NCI-H1092 treated with DMSO at 0.1 percent for 48 hours (cell line): Measurements from ENCODE around the gene PRKCI.
"Not testable (repeated sequence)": the region's sequence is repeated elsewhere in the genome, so short reads cannot be mapped to it uniquely, and the experiment has no call there.

Experiments used
- DNase-seq: peaks from one replicate; lab custom pipeline; 2025; lab: John Stamatoyannopoulos, UW

The PRKCI gene

GRCh38 chr3:170343859-170344258 is 121.6 kb downstream of the PRKCI start:
- DNase-seq: not testable (repeated sequence)

- DNase-seq: no peak
These were observed 122.7 kb downstream of the PRKCI start for GRCh38 chr3:170344971-170345370.

- DNase-seq: no peak
These were observed 124.5 kb downstream of the PRKCI start for GRCh38 chr3:170346481-170347392.

GRCh38 chr3:170350515-170351413 is 128.5 kb downstream of the PRKCI start:
- DNase-seq: no peak

- no peak for DNase-seq
These were observed 130.7 kb downstream of the PRKCI start for GRCh38 chr3:170352936-170353335.

GRCh38 chr3:170353485-170353884 is 131.3 kb downstream of the PRKCI start:
- no peak for DNase-seq

- DNase-seq: no peak
These were observed 132.5 kb downstream of the PRKCI start for GRCh38 chr3:170354760-170355159.
